HepG2 (cell line): ENCODE results near the gene SMAD7.

Source experiments
- BCL6 ChIP-seq: IDR thresholded peaks from 2 replicates; pipeline ENCODE4 v1.6.1; 2016; ENCODE audit warnings: missing genetic modification reagents, missing compliant biosample characterization
- FIP1L1 ChIP-seq: fragments of 200-400 bp; formaldehyde crosslinking; IDR thresholded peaks from 2 replicates; pipeline ENCODE4 v1.6.1; 2018; ENCODE audit warnings: low read depth, mild to moderate bottlenecking, low read length, moderate library complexity, borderline replicate concordance; ENCODE audit not compliant: insufficient read depth
- FOXP1 ChIP-seq, 2 experiments: fragments of 450-650 bp in 1 of 2; IDR thresholded peaks; 2 replicates each; pipeline ENCODE4 v1.6.1; 2017 to 2018; ENCODE audit warnings: antibody characterized with exemption in 1 of 2
- JUN ChIP-seq: sonication (generic); formaldehyde crosslinking; IDR thresholded peaks from 2 replicates; pipeline ENCODE4 v1.4.0; 2020; ENCODE audit warnings: mild to moderate bottlenecking, missing genetic modification reagents
- NFIC ChIP-seq: IDR thresholded peaks from 2 replicates; pipeline ENCODE4 v1.6.1; 2012; ENCODE audit warnings: mild to moderate bottlenecking, low read length, inconsistent platforms
- POLR2AphosphoS5 ChIP-seq: IDR thresholded peaks from 2 replicates; pipeline ENCODE4 v1.6.1; 2012; ENCODE audit warnings: low read depth, low read length
- SPEN ChIP-seq: sonication (generic); formaldehyde crosslinking; IDR thresholded peaks from 2 replicates; pipeline ENCODE4 v1.5.1; 2020; ENCODE audit warnings: low read depth, mild to moderate bottlenecking, missing genetic modification reagents
- ZBTB43 ChIP-seq: sonication (generic); formaldehyde crosslinking; conservative IDR thresholded peaks from 2 replicates; pipeline ENCODE4 v1.4.0; 2020; ENCODE audit warnings: missing genetic modification reagents
- ZNF441 ChIP-seq: sonication (generic); formaldehyde crosslinking; IDR thresholded peaks from 2 replicates; pipeline ENCODE4 v1.7.0; 2021; ENCODE audit warnings: missing genetic modification reagents, borderline replicate concordance
- ZSCAN20 ChIP-seq: sonication (generic); formaldehyde crosslinking; IDR thresholded peaks from 2 replicates; pipeline ENCODE4 v1.4.0; 2020; ENCODE audit warnings: missing genetic modification reagents, mild to moderate bottlenecking, borderline replicate concordance
- TF ChIP-seq, protein P1 (sequence below): sonication (generic); formaldehyde crosslinking; IDR thresholded peaks from 2 replicates; pipeline ENCODE4 v1.9.0; 2022; ENCODE audit warnings: low read depth, missing genetic modification reagents
- TF ChIP-seq, protein P2 (sequence below): sonication (generic); formaldehyde crosslinking; IDR thresholded peaks from 2 replicates; pipeline ENCODE4 v1.5.0; 2020; ENCODE audit warnings: mild to moderate bottlenecking, missing genetic modification reagents, moderate library complexity

- TF ChIP-seq FIP1L1 (no peak), BCL6 (CRISPR knock-in tag) (no peak), ZNF441 (CRISPR knock-in tag) (no peak), FOXP1 (IDR thresholded peaks at IDR 0.05) (no peak), FOXP1 (CRISPR knock-in tag; IDR thresholded peaks at IDR 0.05) (no peak), JUN (CRISPR knock-in tag) (no peak), SPEN (CRISPR knock-in tag) (no peak), ZBTB43 (CRISPR knock-in tag) (no peak), NFIC (no peak), POLR2AphosphoS5 (no peak), ZSCAN20 (CRISPR knock-in tag) (no peak)
- TF ChIP-seq, protein P1, sequence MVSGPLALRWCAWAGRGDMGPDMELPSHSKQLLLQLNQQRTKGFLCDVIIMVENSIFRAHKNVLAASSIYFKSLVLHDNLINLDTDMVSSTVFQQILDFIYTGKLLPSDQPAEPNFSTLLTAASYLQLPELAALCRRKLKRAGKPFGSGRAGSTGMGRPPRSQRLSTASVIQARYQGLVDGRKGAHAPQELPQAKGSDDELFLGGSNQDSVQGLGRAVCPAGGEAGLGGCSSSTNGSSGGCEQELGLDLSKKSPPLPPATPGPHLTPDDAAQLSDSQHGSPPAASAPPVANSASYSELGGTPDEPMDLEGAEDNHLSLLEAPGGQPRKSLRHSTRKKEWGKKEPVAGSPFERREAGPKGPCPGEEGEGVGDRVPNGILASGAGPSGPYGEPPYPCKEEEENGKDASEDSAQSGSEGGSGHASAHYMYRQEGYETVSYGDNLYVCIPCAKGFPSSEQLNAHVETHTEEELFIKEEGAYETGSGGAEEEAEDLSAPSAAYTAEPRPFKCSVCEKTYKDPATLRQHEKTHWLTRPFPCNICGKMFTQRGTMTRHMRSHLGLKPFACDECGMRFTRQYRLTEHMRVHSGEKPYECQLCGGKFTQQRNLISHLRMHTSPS, result no peak
- TF ChIP-seq, protein P2, sequence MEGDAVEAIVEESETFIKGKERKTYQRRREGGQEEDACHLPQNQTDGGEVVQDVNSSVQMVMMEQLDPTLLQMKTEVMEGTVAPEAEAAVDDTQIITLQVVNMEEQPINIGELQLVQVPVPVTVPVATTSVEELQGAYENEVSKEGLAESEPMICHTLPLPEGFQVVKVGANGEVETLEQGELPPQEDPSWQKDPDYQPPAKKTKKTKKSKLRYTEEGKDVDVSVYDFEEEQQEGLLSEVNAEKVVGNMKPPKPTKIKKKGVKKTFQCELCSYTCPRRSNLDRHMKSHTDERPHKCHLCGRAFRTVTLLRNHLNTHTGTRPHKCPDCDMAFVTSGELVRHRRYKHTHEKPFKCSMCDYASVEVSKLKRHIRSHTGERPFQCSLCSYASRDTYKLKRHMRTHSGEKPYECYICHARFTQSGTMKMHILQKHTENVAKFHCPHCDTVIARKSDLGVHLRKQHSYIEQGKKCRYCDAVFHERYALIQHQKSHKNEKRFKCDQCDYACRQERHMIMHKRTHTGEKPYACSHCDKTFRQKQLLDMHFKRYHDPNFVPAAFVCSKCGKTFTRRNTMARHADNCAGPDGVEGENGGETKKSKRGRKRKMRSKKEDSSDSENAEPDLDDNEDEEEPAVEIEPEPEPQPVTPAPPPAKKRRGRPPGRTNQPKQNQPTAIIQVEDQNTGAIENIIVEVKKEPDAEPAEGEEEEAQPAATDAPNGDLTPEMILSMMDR (CRISPR knock-in tag), result no peak
Observed at GRCh38 chr18:48963586-48964470, 13.1 kb upstream of the SMAD7 start.
